Activated naive CD4-positive, alpha-beta T cell treated with Interleukin-2 at 50 U/mL for 16 hours (primary cell): Measurements from ENCODE around the gene PTH2.
"Not testable (repeated sequence)": the region's sequence is repeated elsewhere in the genome, so short reads cannot be mapped to it uniquely, and the experiment has no call there.

Experiments
- DNase-seq: peaks from one replicate; pipeline ENCODE4 v3.0.0-alpha.2; 2020

Gene PTH2

GRCh38 chr19:49447485-49448431, 24.5 kb upstream of the PTH2 start:
- no peak for DNase-seq

- DNase-seq = no peak
Measured at GRCh38 chr19:49445997-49446396, 22.8 kb upstream of the PTH2 start.

GRCh38 chr19:49444100-49444700, 21.0 kb upstream of the PTH2 start:
- DNase-seq = not testable (repeated sequence)

GRCh38 chr19:49443366-49444099, 20.3 kb upstream of the PTH2 start:
- peak; percentile 94 for DNase-seq

GRCh38 chr19:49442771-49443365, 19.6 kb upstream of the PTH2 start:
- peak; percentile 59 for DNase-seq

GRCh38 chr19:49442354-49442753, 19.1 kb upstream of the PTH2 start:
- peak; percentile 32 for DNase-seq

- no peak for DNase-seq
Measured at GRCh38 chr19:49441960-49442350, 18.7 kb upstream of the PTH2 start.

- peak; percentile 49 for DNase-seq
Measured at GRCh38 chr19:49441210-49441959, 18.1 kb upstream of the PTH2 start, which contains the start of gene SLC17A7. SLC17A7 (minus strand) TSS chr19:49441527; CDS start chr19:49441379, 148 bp downstream.

- no peak for DNase-seq
Measured at GRCh38 chr19:49440439-49441209, 17.4 kb upstream of the PTH2 start.

GRCh38 chr19:49439836-49440235, 16.6 kb upstream of the PTH2 start:
- DNase-seq = no peak

GRCh38 chr19:49438261-49438660, 15.0 kb upstream of the PTH2 start:
- DNase-seq = no peak

GRCh38 chr19:49437231-49437630, 14.0 kb upstream of the PTH2 start:
- no peak for DNase-seq

- peak; percentile 58 for DNase-seq
Measured at GRCh38 chr19:49436381-49437017, 13.3 kb upstream of the PTH2 start.

- no peak for DNase-seq
Measured at GRCh38 chr19:49435670-49436069, 12.4 kb upstream of the PTH2 start.

GRCh38 chr19:49434907-49435583, 11.8 kb upstream of the PTH2 start:
- DNase-seq = no peak

- DNase-seq = no peak
Measured at GRCh38 chr19:49433240-49433901, 10.1 kb upstream of the PTH2 start.

GRCh38 chr19:49432141-49433073, 9.2 kb upstream of the PTH2 start:
- DNase-seq = peak; percentile 39

GRCh38 chr19:49431330-49431749, 8.1 kb upstream of the PTH2 start:
- DNase-seq = no peak
